ENCODE data around the gene GALNT8.

The GALNT8 gene

GRCh38 chr12:4796694-4797482 is 76.7 kb downstream of the GALNT8 start:
- DNase-seq (ENCODE audit: low read depth), result no peak

- no peak for DNase-seq (ENCODE audit: low read depth)
These were observed 80.4 kb downstream of the GALNT8 start for GRCh38 chr12:4800555-4800954.

GRCh38 chr12:4802841-4803240 is 82.6 kb downstream of the GALNT8 start:
- DNase-seq (ENCODE audit: low read depth), result no peak

- DNase-seq (ENCODE audit: low read depth), result no peak
These were observed 86.4 kb downstream of the GALNT8 start for GRCh38 chr12:4806439-4807115.

GRCh38 chr12:4807116-4807783 is 87.0 kb downstream of the GALNT8 start:
- DNase-seq (ENCODE audit: low read depth), result no peak

- DNase-seq (ENCODE audit: low read depth), result no peak
These were observed 87.6 kb downstream of the GALNT8 start for GRCh38 chr12:4807813-4808212.

GRCh38 chr12:4809013-4809448 is 88.8 kb downstream of the GALNT8 start:
- DNase-seq (ENCODE audit: low read depth), result no peak

- DNase-seq (ENCODE audit: low read depth), result no peak
These were observed 89.4 kb downstream of the GALNT8 start for GRCh38 chr12:4809449-4810218.

GRCh38 chr12:4810219-4810671 is 90.0 kb downstream of the GALNT8 start:
- no peak for DNase-seq (ENCODE audit: low read depth)

GRCh38 chr12:4812624-4813327 is 92.6 kb downstream of the GALNT8 start:
- DNase-seq (ENCODE audit: low read depth), result no peak

- no peak for DNase-seq (ENCODE audit: low read depth)
These were observed 93.5 kb downstream of the GALNT8 start for GRCh38 chr12:4813741-4814140.

GRCh38 chr12:4814485-4814884 is 94.3 kb downstream of the GALNT8 start:
- DNase-seq (ENCODE audit: low read depth), result no peak

- DNase-seq (ENCODE audit: low read depth), result no peak
These were observed 96.7 kb downstream of the GALNT8 start for GRCh38 chr12:4816744-4817525.

GRCh38 chr12:4817880-4818279 is 97.7 kb downstream of the GALNT8 start:
- DNase-seq (ENCODE audit: low read depth), result no peak

GRCh38 chr12:4819654-4820053 is 99.5 kb downstream of the GALNT8 start:
- no peak for DNase-seq (ENCODE audit: low read depth)

- DNase-seq (ENCODE audit: low read depth), result no peak
These were observed 100.8 kb downstream of the GALNT8 start for GRCh38 chr12:4820971-4821370.
